ENCODE results near the gene MARCHF9. TPM values are rescaled to one million over a fixed set of nuclear protein-coding genes. Genes with fewer than 3 reads are reported as not detected.

MARCHF9 gene
- total RNA-seq, 2 donors from 2014 or later, result 5.2 to 9.9 TPM

DNA sequence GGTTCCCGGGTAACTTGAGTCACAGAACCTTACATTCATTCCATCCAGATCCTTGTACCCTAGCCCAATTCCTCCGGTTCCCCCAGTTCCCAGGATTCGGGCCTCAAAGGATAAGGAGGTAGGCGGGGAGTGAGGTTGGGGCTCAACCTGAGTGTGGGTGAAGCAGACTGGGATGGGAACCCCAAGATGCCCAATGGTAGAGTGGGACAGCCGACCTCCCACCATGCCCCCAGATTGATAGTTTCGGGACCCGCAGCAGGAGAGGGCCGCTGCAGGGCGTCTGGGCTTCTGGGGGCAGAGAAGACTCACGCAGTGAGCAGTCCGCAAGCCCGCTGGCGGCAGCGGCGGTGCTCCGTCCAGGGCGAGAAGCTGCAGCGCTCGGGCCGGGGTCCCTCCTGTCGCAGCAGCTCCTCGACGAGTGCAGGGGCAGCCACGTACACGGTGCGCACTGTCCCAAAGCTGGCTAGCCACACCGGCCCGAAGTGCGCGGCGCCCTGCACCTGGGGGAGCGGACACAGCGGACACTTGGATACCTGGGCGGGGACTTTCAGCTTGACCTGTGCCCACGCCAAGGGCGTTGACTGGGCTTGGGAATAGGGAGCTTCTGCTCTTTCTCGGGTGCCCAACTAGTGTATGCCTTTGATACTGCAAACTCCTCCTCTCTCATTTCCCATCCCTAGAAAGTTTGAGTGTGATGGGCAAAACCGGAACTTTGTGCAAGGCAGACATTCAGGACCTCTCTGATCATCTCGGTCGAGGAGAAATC, 11.0 kb downstream of the MARCHF9 start:
- H3K9me3 ChIP-seq, result no peaks in the 10 kb centered on the region
- no peaks in the 10 kb centered on the region for H3K27me3 ChIP-seq
- TF ChIP-seq, protein P1, sequence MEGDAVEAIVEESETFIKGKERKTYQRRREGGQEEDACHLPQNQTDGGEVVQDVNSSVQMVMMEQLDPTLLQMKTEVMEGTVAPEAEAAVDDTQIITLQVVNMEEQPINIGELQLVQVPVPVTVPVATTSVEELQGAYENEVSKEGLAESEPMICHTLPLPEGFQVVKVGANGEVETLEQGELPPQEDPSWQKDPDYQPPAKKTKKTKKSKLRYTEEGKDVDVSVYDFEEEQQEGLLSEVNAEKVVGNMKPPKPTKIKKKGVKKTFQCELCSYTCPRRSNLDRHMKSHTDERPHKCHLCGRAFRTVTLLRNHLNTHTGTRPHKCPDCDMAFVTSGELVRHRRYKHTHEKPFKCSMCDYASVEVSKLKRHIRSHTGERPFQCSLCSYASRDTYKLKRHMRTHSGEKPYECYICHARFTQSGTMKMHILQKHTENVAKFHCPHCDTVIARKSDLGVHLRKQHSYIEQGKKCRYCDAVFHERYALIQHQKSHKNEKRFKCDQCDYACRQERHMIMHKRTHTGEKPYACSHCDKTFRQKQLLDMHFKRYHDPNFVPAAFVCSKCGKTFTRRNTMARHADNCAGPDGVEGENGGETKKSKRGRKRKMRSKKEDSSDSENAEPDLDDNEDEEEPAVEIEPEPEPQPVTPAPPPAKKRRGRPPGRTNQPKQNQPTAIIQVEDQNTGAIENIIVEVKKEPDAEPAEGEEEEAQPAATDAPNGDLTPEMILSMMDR (IDR thresholded peaks at IDR 0.05), result no peak
- TF ChIP-seq POLR2A (IDR thresholded peaks at IDR 0.05), result peak in 1 of 3 donors; percentile 9
- peaks cover 38% of the 10 kb centered on the region for H3K4me1 ChIP-seq
- DNase-seq (peak in 2 of 4 donors; percentile 38), ATAC-seq (peak; percentile 22)
- intact Hi-C loops (cut with DNase I), result no loop called here
- H3K4me3 ChIP-seq, result peak overlapping the region; percentile 16 to 19
- WGBS, 2 donors, result 2 to 6% methylated on average over 14 to 40 of the region's 40 CpGs
- H3K27ac ChIP-seq, result peak overlapping the region in 1 of 4 donors; percentile 44
- peaks cover 0 to 6% of the 10 kb centered on the region in 2 donors for H3K36me3 ChIP-seq (replicated peaks in 1 of 2; ENCODE audit: insufficient read depth in 1 of 2, low read depth in 2 of 2)

GRCh38 chr12:57766464-57767304, 11.8 kb downstream of the MARCHF9 start, which contains the start of gene CYP27B1:
CYP27B1 (minus strand) TSS chr12:57767078; CDS start chr12:57767041, 37 bp downstream.
- Histone ChIP-seq H3K9me3 (no peaks in the 10 kb centered on the region), H3K27ac (no peak within 1 kb of the TSS), H3K4me3 (peak within 1 kb of the TSS in 1 of 2 donors; percentile 19), H3K4me1 (peaks cover 46% of the 10 kb centered on the region), H3K36me3 (replicated peaks in 1 of 2; ENCODE audit: insufficient read depth in 1 of 2, low read depth in 2 of 2) (peaks cover 0 to 6% of the 10 kb centered on the region in 2 donors), H3K27me3 (no peaks in the 10 kb centered on the region)
- peak in 1 of 4 donors; percentile 37 for DNase-seq
- peak; percentile 5 for ATAC-seq
- 4 to 5% methylated on average over 26 to 38 of the region's 38 CpGs for whole genome bisulfite sequencing, 2 donors
- TF ChIP-seq, protein P1 (IDR thresholded peaks at IDR 0.05), result no peak
- peak in 1 of 3 donors; percentile 7 for TF ChIP-seq POLR2A (IDR thresholded peaks at IDR 0.05)
- intact Hi-C loops (cut with DNase I), result no loop called here

- ATAC-seq (no peak), DNase-seq (no peak)
- H3K4me3 ChIP-seq, result no peak overlapping the region
- no peak for TF ChIP-seq POLR2A (IDR thresholded peaks at IDR 0.05)
- TF ChIP-seq, protein P1 (IDR thresholded peaks at IDR 0.05), result no peak
- peaks cover 0 to 6% of the 10 kb centered on the region in 2 donors for H3K36me3 ChIP-seq (replicated peaks in 1 of 2; ENCODE audit: insufficient read depth in 1 of 2, low read depth in 2 of 2)
- H3K9me3 ChIP-seq, result no peaks in the 10 kb centered on the region
- intact Hi-C loops (cut with DNase I), result no loop called here
- no peaks in the 10 kb centered on the region for H3K27me3 ChIP-seq
- peaks cover 46% of the 10 kb centered on the region for H3K4me1 ChIP-seq
- no peak overlapping the region for H3K27ac ChIP-seq
Measured at GRCh38 chr12:57767305-57767698, 12.4 kb downstream of the MARCHF9 start.

- no peak for DNase-seq
- H3K36me3 ChIP-seq (replicated peaks in 1 of 2; ENCODE audit: insufficient read depth in 1 of 2, low read depth in 2 of 2), result peaks cover 0 to 6% of the 10 kb centered on the region in 2 donors
- no peaks in the 10 kb centered on the region for H3K27me3 ChIP-seq
- H3K9me3 ChIP-seq, result no peaks in the 10 kb centered on the region
- H3K27ac ChIP-seq, result no peak overlapping the region
- peaks cover 46% of the 10 kb centered on the region for H3K4me1 ChIP-seq
- TF ChIP-seq, protein P1 (IDR thresholded peaks at IDR 0.05), result no peak
- no peak for TF ChIP-seq POLR2A (IDR thresholded peaks at IDR 0.05)
- no peak for ATAC-seq
- H3K4me3 ChIP-seq, result no peak overlapping the region
- WGBS, 2 donors, result 90 to 91% methylated on average over 3 of the region's 3 CpGs
- intact Hi-C loops (cut with DNase I), result no loop called here
Measured at GRCh38 chr12:57767876-57768275, 13.0 kb downstream of the MARCHF9 start.
